HG02678 (cell line): ENCODE data around the gene PSAPL1.

Source experiments
- ATAC-seq: cut with Tn5 transposase; IDR thresholded peaks from one replicate; pipeline ENCODE4 v1.9.1; 2021; ENCODE audit warnings: mild to moderate bottlenecking, moderate library complexity; ENCODE audit not compliant: unreplicated experiment

The PSAPL1 gene

GRCh38 chr4:7420661-7421040 lies 14.1 kb downstream of the PSAPL1 start:
- no peak for ATAC-seq

DNA sequence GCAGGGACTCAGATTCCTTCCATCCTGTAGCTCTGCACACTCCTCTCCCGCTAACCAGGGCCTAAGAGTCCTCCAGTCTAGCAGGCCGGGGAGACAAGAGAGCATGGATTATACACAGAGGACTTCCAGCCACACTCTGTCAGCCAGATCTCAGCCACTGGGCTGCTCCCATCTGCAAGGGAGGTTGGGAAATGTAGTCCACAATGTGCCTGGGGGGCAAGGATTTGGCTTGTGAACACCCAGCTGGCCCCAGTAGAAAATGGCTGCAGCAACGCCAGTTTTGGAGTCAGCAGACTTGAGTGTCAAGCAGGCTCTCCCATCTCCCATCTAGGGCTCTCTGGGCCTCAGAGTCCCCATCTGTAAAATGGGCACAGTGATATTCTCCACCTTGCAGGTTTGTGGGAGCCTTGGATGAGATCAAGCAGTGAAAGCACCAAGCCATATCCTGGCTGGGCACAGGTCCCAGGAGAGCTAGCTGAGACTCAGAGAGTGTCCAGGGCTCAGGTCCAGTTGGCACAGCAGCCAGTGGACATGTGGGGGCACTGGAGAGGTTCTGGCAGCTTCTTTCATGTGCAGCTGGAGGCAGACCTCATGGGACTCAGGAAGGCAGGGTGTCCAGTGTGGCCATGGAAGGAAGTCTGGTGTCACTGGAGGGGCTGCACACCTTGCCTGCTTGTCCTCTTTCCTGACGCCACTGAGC lies 14.6 kb downstream of the PSAPL1 start:
- no peak for ATAC-seq

- no peak for ATAC-seq
Measured at GRCh38 chr4:7418131-7418943, 16.4 kb downstream of the PSAPL1 start.

DNA sequence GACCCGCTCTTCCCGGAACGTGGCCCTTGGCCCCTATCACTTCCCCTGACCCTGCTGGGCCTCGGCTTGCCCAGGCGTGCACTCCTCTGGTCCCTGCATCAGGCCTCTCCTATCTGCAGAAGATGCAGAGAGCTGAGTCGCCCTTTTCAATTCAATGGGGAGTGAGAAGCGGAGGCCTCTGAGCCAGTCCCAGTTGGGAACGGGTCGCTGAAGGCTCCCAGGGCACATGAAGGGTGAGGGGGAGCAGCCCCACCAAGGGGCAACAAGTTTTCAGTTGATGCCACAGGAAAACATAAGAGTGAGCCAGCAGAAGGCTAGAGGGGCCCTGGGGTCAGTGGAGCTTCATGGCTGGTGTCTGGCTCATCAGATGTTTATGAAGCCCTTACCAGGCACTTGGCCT lies 17.1 kb downstream of the PSAPL1 start:
- ATAC-seq, result no peak

DNA sequence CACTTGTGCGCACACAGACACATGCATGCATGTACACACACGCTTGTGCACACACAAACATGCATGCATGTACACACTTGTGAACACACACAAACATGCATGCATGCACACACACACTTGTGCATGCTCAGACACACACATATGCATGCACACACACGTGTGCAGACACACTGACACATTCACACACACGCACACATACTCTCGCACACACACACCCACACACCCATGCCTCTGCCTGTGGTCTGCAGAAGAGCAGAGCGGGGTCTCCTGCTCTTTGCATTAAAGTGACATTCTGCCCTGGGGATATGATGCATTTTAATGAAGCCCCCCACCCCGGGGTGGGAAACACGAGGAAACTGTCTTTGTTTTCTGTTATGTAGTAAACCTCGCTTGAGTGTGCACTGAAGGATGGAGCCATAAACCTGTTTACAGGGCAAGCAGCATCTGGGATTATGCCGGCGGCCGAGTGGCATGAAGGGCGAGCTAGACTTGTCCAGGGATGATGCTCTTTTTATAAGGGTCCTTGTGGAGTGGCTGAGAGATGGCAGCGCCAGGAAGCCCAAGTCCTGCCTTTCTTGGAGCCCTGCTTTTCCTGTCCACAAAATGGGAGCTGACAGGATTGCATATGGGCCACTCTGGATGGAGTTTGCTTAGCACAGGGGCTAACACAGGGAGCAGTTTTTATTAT lies 17.8 kb downstream of the PSAPL1 start:
- no peak for ATAC-seq

DNA sequence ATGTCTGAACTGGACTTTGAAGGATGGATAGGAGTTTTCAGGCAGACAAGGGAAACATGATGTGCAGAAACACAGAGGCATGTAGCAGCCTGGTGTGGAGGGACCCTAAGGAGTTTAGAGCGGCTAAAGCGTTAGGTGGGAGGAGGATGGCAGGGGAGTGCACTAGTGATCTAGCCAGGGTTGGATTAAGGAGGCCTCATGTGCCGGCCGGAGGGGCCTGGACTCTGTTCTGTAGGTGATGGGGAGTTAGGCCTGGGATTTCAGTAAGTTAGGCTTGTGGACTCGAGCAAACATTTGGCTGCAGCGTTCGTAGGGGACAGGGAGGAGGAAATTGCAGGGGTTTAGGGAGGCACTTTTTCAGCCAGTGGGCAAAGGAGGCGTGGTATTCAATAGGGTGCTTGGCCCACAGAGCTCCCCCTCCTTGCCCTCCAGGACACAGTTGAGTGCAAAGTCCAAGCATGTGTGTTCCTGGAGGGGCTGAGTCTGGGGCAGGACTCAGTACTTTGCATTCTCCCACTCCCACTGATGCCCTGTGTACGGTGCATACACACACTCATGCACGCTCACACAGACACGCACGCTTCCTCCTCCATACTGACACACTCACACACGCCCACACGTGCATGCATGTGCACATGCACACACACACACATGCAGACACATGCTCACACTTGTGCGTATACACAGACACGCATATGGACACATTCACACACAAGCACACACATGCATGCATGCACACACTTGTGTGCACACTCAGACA lies 18.6 kb downstream of the PSAPL1 start:
- ATAC-seq, result no peak

- ATAC-seq, result no peak
Measured at GRCh38 chr4:7414736-7415510, 19.8 kb downstream of the PSAPL1 start.

DNA sequence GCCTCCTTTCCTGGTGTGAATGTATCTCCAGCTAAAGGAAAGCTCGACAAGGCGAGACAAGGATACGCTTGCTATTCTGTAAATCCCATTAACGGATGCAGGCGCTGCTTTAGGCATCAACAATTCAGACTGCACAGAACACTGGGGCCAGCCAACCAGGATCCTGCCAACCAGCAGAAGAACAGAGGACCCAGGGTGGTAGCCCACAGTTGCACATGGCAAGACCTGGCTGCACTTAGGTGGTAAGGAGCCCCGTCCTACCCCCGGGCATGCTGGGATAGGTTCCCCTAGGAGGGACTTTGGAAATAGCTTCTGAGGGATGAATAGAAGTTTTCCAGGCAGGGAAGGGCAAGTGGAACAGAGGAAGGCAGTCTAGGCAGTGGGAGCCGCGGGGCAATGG lies 20.7 kb downstream of the PSAPL1 start:
- ATAC-seq, result no peak

GRCh38 chr4:7412554-7412912 lies 22.2 kb downstream of the PSAPL1 start:
- no peak for ATAC-seq

GRCh38 chr4:7411896-7412553 lies 22.7 kb downstream of the PSAPL1 start:
- ATAC-seq, result no peak

DNA sequence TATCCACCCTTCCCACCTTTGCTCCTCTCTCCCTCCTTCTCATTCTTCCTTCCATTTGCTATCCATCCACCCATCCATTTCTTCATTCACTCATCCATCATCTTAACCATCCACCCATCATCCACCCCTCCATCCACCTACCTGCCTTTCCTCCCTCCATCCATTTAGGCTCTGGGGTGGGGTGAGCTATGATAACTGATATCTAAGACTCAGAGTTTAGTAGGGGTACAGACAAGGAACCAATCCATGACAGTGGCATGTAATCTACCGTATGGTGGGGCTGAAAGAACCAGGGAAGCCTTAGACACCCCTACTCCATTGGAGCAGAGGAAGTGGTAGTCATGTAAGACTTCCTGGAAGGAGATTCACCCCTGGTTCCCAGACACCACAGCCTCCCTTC lies 23.2 kb downstream of the PSAPL1 start:
- ATAC-seq, result no peak

GRCh38 chr4:7410446-7410845 lies 24.3 kb downstream of the PSAPL1 start:
- ATAC-seq, result no peak

DNA sequence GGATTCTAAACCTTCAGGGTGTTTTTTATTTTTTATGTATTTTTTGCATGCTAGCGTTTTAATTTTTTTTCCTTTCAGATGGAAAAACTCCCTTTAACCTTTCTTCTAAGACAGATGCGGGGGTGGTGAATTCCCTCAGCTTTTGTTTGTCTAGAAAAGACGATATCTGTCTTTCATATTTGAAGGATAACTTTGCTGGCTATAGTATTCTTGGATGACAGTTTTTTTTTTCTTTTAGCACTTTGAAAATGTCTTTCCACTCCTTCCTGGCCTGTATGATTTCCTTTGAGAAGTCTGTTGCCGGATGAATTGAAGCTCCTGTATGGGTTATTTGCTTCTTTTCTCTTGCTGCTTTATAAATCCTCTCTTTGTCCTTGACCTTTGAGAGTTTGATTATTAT lies 26.6 kb downstream of the PSAPL1 start:
- no peak for ATAC-seq

DNA sequence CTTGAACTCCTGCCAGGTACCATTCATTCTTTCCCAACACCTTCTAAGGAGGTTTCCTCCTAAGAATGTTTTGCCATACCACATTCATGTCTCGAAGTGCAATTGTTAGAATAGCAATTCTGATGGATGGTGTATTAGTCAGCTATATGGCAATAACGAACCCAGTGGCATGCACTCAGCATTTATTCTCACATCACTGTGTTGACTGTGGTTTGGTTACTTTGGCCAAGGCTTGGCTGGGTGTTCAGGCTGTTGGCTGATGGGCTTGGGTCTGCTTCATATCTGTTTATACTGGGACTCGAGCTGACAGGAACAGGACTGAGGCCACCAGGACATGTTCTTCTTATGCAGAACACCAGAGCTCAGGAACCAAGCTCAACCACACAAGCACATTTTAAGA lies 31.7 kb downstream of the PSAPL1 start:
- ATAC-seq, result no peak

- no peak for ATAC-seq
Measured at GRCh38 chr4:7402526-7402925, 32.2 kb downstream of the PSAPL1 start.

DNA sequence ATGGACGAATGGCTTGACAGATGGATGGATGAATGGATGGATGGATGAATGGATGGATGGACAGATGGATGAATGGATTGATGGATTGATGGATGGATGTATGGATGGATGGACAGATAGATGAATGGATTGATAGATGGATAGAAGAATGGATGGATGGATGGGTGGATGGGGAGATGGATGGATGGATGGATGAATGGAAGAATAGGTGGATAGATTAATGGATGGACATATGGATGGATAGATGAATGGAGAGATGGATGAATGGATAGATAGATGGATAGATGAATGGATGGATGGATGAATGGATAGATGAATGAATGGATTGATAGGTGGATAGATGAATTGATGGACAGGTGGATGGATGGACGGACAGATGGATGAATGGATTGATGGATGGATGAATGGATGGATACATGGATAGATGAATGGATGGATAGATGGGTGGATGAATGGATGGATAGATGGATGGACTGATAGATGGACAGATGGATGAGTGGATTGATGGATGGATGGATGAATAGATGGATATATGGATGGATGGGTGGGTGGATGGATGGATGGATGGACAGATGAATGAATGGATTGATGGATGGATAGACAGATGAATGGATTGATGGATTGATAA lies 33.9 kb downstream of the PSAPL1 start:
- ATAC-seq, result no peak

DNA sequence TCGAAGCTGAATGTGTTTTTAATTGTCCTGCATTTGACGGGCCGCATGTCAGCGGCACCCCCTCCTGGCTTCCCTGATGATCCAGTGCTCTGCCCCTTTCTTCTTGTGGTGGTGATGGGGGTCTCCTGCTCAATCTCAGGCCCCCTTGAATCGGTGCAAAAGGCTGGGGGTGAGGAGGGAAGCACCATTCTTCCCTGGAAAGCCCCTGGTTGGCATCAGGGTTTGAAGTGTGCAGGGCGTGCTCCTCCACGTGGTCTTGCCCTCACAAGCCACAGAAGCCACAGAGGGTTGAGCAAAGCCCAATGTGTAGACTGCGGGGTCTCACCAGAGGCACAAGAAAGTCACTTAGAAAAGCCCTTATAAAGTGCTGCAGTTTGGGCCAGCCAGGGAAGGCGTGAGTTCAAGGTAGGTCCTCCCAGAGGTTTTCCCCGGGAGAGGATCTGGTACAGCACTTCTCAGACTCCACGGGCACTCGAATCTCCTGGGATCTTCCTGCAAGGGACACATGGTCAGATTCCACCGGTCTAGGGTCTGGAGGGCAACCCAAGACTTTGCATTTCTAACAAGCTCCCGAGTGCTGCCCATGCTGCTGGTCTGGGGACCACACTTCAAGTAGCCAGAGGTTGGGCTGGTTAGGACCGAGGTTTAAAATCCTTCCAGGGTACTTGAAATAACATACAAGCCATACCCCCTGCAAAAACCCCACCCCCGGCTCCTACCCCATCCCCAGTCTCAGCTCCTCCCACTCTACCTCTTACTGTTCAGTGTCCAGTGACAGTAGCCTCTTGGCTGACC lies 35.1 kb downstream of the PSAPL1 start:
- no peak for ATAC-seq

DNA sequence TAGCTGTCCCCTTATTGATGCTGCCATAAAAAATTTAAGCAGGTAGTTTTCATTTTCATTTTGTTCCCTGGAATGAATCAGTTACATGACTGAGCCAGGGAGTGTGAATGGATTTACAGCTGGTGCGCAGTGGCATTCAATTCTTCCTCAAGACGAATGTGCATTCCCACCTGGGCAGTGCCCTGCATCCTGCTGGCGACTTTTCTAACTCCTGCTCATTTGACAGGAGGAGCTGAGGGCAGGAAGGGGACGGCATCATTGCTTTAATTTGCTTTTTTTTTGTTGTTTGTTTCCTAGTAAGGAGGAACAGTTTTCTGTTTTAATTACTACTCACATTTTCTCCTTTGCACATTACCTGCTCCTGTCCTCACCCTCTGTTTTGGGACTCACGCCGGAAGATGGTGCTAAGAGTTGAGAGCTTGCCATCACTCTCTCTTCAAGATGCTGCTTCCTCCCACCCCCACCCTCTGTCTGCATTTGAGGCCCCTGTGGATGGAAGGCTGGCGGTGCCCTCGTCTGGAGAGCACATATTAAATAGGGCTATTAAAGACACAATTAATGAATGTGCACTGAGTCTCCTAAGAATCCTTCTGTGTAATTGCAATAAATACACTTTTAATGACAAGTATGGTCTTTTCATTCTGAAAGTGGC lies 35.8 kb downstream of the PSAPL1 start:
- no peak for ATAC-seq
